ENCODE measurements around the gene KISS1R. TPM values are rescaled to one million over a fixed set of nuclear protein-coding genes. Genes with fewer than 3 reads are reported as not detected.
A peak's percentile ranks its signal among the peaks of the same experiment; 100 is the strongest.

The KISS1R gene
- total RNA-seq, 5 donors from 2014 or later (not counting 1 experiment from before 2014, with no cell fraction given) = 1.5 to 4.9 (median 2.8) TPM

- Histone ChIP-seq H3K4me1 (ENCODE audit: control insufficient read depth in 1 of 2, extremely low read depth in 1 of 2, insufficient read depth in 2 of 2, low read length in 2 of 2) (peaks cover 29 to 96% of the 10 kb centered on the region in 2 experiments), H3K27ac (ENCODE audit: low read length) (peak overlapping the region; percentile 99), H3K27me3 (replicated peaks in 1 of 2; ENCODE audit: control insufficient read depth in 2 of 2, extremely low read depth in 1 of 2, insufficient read depth in 2 of 2, low read length in 1 of 2) (no peaks in the 10 kb centered on the region), H3K4me3 (ENCODE audit: control insufficient read depth in 1 of 2, extremely low read depth in 1 of 2, low read length in 1 of 2) (peak overlapping the region in 1 of 2 donors; percentile 2), H3K36me3 (ENCODE audit: control insufficient read depth in 2 of 2, extremely low read depth in 1 of 2, insufficient read depth in 1 of 2, low read length in 1 of 2) (peaks cover 4 to 18% of the 10 kb centered on the region in 2 donors), H3K9me3 (no peaks in the 10 kb centered on the region)
- ChIA-PET POLR2A (interaction anchor here in 1 of 2 donors (0.6 kb wide), 1 partner anchor 47 kb away, joined by 3 read pairs; no protein-coding TSS in a partner anchor), CTCF (interaction anchor here in 1 of 2 donors (1.1 kb wide), 1 partner anchor 14 kb away, joined by 4 read pairs; the partner anchor contains the start of gene RNU6-9)
- WGBS (ENCODE audit: insufficient coverage) = 93% methylated on average over 3 of the region's 14 CpGs
- H3K4me3 Mint-ChIP-seq = peak overlapping the region; percentile 80 to 85 (median 83)
- ATAC-seq (replicated peaks in 1 of 4) (no peak), DNase-seq (peak in 7 of 35 experiments; percentile 29 to 52 (median 40))
- H3K27me3 Mint-ChIP-seq = no peaks in the 10 kb centered on the region
- peaks cover 17% of the 10 kb centered on the region for H3K36me3 Mint-ChIP-seq
- no peaks in the 10 kb centered on the region for H3K9me3 Mint-ChIP-seq
- H3K4me1 Mint-ChIP-seq = peaks cover 67 to 76% (median 70%) of the 10 kb centered on the region in 3 donors
- H3K27ac Mint-ChIP-seq = peak overlapping the region; percentile 98 to 100
These were observed 9.8 kb upstream of the KISS1R start for GRCh38 chr19:907183-907853.

- H3K4me3 Mint-ChIP-seq = peak overlapping the region; percentile 76 to 85 (median 79)
- Histone ChIP-seq H3K36me3 (ENCODE audit: control insufficient read depth in 2 of 2, extremely low read depth in 1 of 2, insufficient read depth in 1 of 2, low read length in 1 of 2) (peaks cover 0 to 3% of the 10 kb centered on the region in 2 donors), H3K4me1 (ENCODE audit: control insufficient read depth in 1 of 2, extremely low read depth in 1 of 2, insufficient read depth in 2 of 2, low read length in 2 of 2) (peaks cover 31 to 74% of the 10 kb centered on the region in 2 experiments), H3K27me3 (replicated peaks in 1 of 2; ENCODE audit: control insufficient read depth in 2 of 2, extremely low read depth in 1 of 2, insufficient read depth in 2 of 2, low read length in 1 of 2) (peaks cover 0 to 12% of the 10 kb centered on the region in 2 experiments), H3K4me3 (ENCODE audit: control insufficient read depth in 1 of 2, extremely low read depth in 1 of 2, low read length in 1 of 2) (peak overlapping the region in 1 of 2 donors; percentile 38), H3K27ac (ENCODE audit: low read length) (peak overlapping the region; percentile 49), H3K9me3 (no peaks in the 10 kb centered on the region)
- 95% methylated on average over 32 of the region's 54 CpGs for WGBS (ENCODE audit: insufficient coverage)
- CTCF ChIA-PET = no interaction called here
- H3K4me1 Mint-ChIP-seq = peaks cover 42 to 56% (median 51%) of the 10 kb centered on the region in 3 donors
- no peak for ATAC-seq (replicated peaks in 1 of 4)
- peaks cover 11% of the 10 kb centered on the region for H3K36me3 Mint-ChIP-seq
- no peaks in the 10 kb centered on the region for H3K9me3 Mint-ChIP-seq
- H3K27me3 Mint-ChIP-seq = peaks cover 0 to 2% of the 10 kb centered on the region in 2 donors
- POLR2A ChIA-PET = no interaction called here
- H3K27ac Mint-ChIP-seq = peak overlapping the region; percentile 86
- DNase-seq = peak in 1 of 35 experiments; percentile 27
These were observed 5.7 kb upstream of the KISS1R start for GRCh38 chr19:911197-912033.

DNA sequence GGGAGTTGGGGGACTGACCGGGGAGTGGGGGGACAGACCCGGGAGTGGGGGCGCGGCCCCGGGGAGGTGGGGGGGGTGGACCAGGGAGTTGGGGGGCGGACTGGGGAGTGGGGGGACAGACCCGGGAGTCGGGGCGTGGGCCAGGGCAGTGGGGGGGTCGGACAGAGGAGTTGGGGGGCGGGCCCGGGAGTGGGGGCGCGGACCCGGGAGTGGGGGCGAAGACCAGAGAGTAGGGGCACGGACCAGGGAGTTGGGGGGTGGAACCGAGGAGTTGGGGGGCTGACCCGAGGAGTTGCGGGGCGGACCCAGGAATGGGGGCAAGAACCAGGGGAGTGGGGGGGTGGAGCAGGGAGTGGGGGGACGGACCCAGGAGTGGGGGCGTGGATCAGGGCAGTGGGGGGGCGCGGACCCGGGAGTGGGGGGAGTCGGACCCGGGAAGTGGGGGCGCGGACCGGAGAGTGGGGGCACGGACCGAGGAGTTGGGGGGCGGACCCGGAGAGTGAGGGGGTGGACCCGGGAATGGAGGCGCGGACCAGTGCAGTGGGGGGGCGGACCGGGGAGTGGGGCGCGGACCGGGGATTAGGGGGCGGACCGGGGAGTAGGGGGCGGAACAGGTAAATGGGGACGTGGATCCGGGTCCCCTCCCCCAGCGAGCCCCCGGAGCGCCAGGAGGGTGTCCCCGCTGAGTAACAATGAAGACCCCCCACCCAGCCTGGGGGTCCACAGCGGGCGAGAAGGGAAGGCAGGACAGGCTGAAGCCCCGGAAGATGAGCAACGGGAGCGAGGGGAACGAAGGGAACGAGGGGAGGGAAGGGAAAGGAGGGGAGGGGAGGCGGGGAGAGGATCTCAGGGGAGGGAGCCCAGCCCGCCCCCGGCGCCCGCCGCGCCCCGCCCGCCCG, 4.7 kb upstream of the KISS1R start:
- peak overlapping the region; percentile 64 to 82 for H3K27ac Mint-ChIP-seq
- 1% methylated on average over 17 of the region's 69 CpGs for WGBS (ENCODE audit: insufficient coverage)
- Histone ChIP-seq H3K36me3 (ENCODE audit: control insufficient read depth in 2 of 2, extremely low read depth in 1 of 2, insufficient read depth in 1 of 2, low read length in 1 of 2) (peaks cover 0 to 3% of the 10 kb centered on the region in 2 donors), H3K4me1 (ENCODE audit: control insufficient read depth in 1 of 2, extremely low read depth in 1 of 2, insufficient read depth in 2 of 2, low read length in 2 of 2) (peaks cover 26 to 72% of the 10 kb centered on the region in 2 experiments), H3K9me3 (no peaks in the 10 kb centered on the region), H3K27me3 (replicated peaks in 1 of 2; ENCODE audit: control insufficient read depth in 2 of 2, extremely low read depth in 1 of 2, insufficient read depth in 2 of 2, low read length in 1 of 2) (peaks cover 0 to 22% of the 10 kb centered on the region in 2 experiments), H3K27ac (ENCODE audit: low read length) (peak overlapping the region; percentile 96), H3K4me3 (ENCODE audit: control insufficient read depth in 1 of 2, extremely low read depth in 1 of 2, low read length in 1 of 2) (peak overlapping the region; percentile 59 to 91)
- peak in 9 of 35 experiments; percentile 23 to 56 (median 36) for DNase-seq
- peak in 2 of 4 experiments; percentile 5 to 6 for ATAC-seq (replicated peaks in 1 of 4)
- ChIA-PET POLR2A (no interaction called here), CTCF (no interaction called here)
- peaks cover 32 to 45% (median 40%) of the 10 kb centered on the region in 3 donors for H3K4me1 Mint-ChIP-seq
- no peaks in the 10 kb centered on the region for H3K9me3 Mint-ChIP-seq
- peaks cover 11% of the 10 kb centered on the region for H3K36me3 Mint-ChIP-seq
- H3K4me3 Mint-ChIP-seq = peak overlapping the region; percentile 78 to 85 (median 81)
- peaks cover 0 to 2% of the 10 kb centered on the region in 2 donors for H3K27me3 Mint-ChIP-seq

DNA sequence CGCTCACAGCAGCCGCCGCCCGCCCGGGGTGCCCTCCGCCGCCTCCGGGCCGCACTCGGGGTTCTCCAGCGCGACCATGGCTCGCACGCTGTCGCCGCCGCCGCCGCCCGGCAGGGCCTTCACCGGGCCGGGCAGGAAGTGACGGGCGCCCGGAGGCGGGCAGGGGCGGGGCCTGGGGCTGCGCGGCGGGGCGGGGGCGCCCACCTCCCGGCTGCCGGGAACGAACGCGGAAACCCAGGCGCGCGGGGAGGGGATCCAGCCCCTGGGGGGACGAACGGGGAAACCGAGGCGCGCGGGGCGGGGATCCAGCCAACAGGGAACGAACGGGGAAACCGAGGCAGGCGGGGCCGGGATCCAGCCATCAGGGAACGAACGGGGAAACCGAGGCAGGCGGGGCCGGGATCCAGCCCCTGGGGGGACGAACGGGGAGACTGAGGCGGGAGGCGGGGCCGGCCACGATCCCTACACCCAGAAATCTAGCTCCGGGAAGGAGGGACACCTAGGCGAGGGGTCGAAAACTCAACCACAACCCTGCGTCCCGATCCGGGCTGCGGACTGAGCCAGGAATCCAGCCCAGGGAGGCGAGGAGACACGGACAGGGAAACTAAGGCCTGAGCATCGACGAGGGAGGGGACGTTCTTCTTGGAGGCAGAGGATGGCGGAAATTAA, 3.9 kb upstream of the KISS1R start, which contains the start of gene R3HDM4:
R3HDM4 (minus strand) TSS at position 140 of the 669 bp plus-strand sequence; CDS start at position 78, 62 bp downstream.
- peak within 1 kb of the TSS; percentile 95 for H3K27ac Mint-ChIP-seq
- peaks cover 26 to 72% of the 10 kb centered on the region in 2 experiments for H3K4me1 ChIP-seq (ENCODE audit: control insufficient read depth in 1 of 2, extremely low read depth in 1 of 2, insufficient read depth in 2 of 2, low read length in 2 of 2)
- WGBS (ENCODE audit: insufficient coverage) = 0% methylated on average over 64 of the region's 76 CpGs
- H3K36me3 Mint-ChIP-seq = peaks cover 11% of the 10 kb centered on the region
- H3K9me3 Mint-ChIP-seq = no peaks in the 10 kb centered on the region
- ATAC-seq (replicated peaks in 1 of 4) = peak; percentile 58 to 63 (median 62)
- CTCF ChIA-PET = interaction anchor here in 1 of 2 donors (1.0 kb wide), 1 partner anchor 20 kb away, joined by 3 read pairs; the partner anchor contains the start of genes MED16 and RNU6-9
- POLR2A ChIA-PET = no interaction called here
- H3K36me3 ChIP-seq (ENCODE audit: control insufficient read depth in 2 of 2, extremely low read depth in 1 of 2, insufficient read depth in 1 of 2, low read length in 1 of 2) = peaks cover 0 to 3% of the 10 kb centered on the region in 2 donors
- H3K4me3 ChIP-seq (ENCODE audit: control insufficient read depth in 1 of 2, extremely low read depth in 1 of 2, low read length in 1 of 2) = peak within 1 kb of the TSS; percentile 75 to 97
- peaks cover 0 to 5% of the 10 kb centered on the region in 2 donors for H3K27me3 Mint-ChIP-seq
- DNase-seq = peak; percentile 66 to 91 (median 81)
- no peaks in the 10 kb centered on the region for H3K9me3 ChIP-seq
- H3K27me3 ChIP-seq (replicated peaks in 1 of 2; ENCODE audit: control insufficient read depth in 2 of 2, extremely low read depth in 1 of 2, insufficient read depth in 2 of 2, low read length in 1 of 2) = peaks cover 0 to 30% of the 10 kb centered on the region in 2 experiments
- peaks cover 28 to 41% (median 36%) of the 10 kb centered on the region in 3 donors for H3K4me1 Mint-ChIP-seq
- peak within 1 kb of the TSS; percentile 99 for H3K27ac ChIP-seq (ENCODE audit: low read length)
- peak within 1 kb of the TSS; percentile 79 to 85 (median 84) for H3K4me3 Mint-ChIP-seq

GRCh38 chr19:916645-917322, 349 bp upstream of the KISS1R start:
- Mint-ChIP-seq H3K4me1 (peaks cover 16 to 24% (median 21%) of the 10 kb centered on the region in 3 donors), H3K9me3 (no peaks in the 10 kb centered on the region), H3K36me3 (no peaks in the 10 kb centered on the region), H3K27me3 (peaks cover 0 to 5% of the 10 kb centered on the region in 2 donors), H3K4me3 (peak overlapping the region; percentile 25 to 81 (median 64)), H3K27ac (no peak overlapping the region)
- POLR2A ChIA-PET = no interaction called here
- 23% methylated on average over 22 of the region's 35 CpGs for WGBS (ENCODE audit: insufficient coverage)
- peaks cover 16 to 67% of the 10 kb centered on the region in 2 experiments for H3K4me1 ChIP-seq (ENCODE audit: control insufficient read depth in 1 of 2, extremely low read depth in 1 of 2, insufficient read depth in 2 of 2, low read length in 2 of 2)
- H3K4me3 ChIP-seq (ENCODE audit: control insufficient read depth in 1 of 2, extremely low read depth in 1 of 2, low read length in 1 of 2) = peak overlapping the region; percentile 15 to 67
- CTCF ChIA-PET = no interaction called here
- ATAC-seq (replicated peaks in 1 of 4) (no peak), DNase-seq (no peak)
- no peaks in the 10 kb centered on the region for H3K36me3 ChIP-seq (ENCODE audit: control insufficient read depth in 2 of 2, extremely low read depth in 1 of 2, insufficient read depth in 1 of 2, low read length in 1 of 2)
- no peaks in the 10 kb centered on the region for H3K9me3 ChIP-seq
- no peak overlapping the region for H3K27ac ChIP-seq (ENCODE audit: low read length)
- H3K27me3 ChIP-seq (replicated peaks in 1 of 2; ENCODE audit: control insufficient read depth in 2 of 2, extremely low read depth in 1 of 2, insufficient read depth in 2 of 2, low read length in 1 of 2) = peaks cover 0 to 44% of the 10 kb centered on the region in 2 experiments

Data from T-cell (primary cell).